Muscle of back (tissue), 11 donors: Measurements from ENCODE around the gene STPG1. TPM values are rescaled to one million over a fixed set of nuclear protein-coding genes. Genes with fewer than 3 reads are reported as not detected.

ENCODE experiments used
- DNase-seq, 3 donors: peaks; one replicate each; pipeline versions ENCODE4 v3.0.0 to v3.0.0-alpha.2; 2013
- polyA plus RNA-seq, 10 donors: library from polyadenylated mRNA; unstranded; fragments of 120-200 nt; gene quantifications; one replicate each; pipeline ENCODE4 v1.2.1, GENCODE V29; 2013; ENCODE audit not compliant: insufficient read length in 10 of 10

STPG1 gene
- polyA plus RNA-seq, 10 donors, result 0.94 to 2.4 (median 1.6) TPM

- DNase-seq, result no peak
These were observed 70.0 kb downstream of the STPG1 start for GRCh38 chr1:24343412-24344089.

GRCh38 chr1:24341260-24341659 lies 72.3 kb downstream of the STPG1 start:
- no peak for DNase-seq

GRCh38 chr1:24340770-24341169 lies 72.8 kb downstream of the STPG1 start:
- no peak for DNase-seq

- no peak for DNase-seq
These were observed 73.6 kb downstream of the STPG1 start for GRCh38 chr1:24339996-24340395.

GRCh38 chr1:24338447-24338846 lies 75.1 kb downstream of the STPG1 start:
- no peak for DNase-seq

- no peak for DNase-seq
These were observed 76.1 kb downstream of the STPG1 start for GRCh38 chr1:24337455-24337854.

- DNase-seq, result peak in 1 of 3 donors; percentile 50
These were observed 77.5 kb downstream of the STPG1 start for GRCh38 chr1:24336075-24336474.

- no peak for DNase-seq
These were observed 81.5 kb downstream of the STPG1 start for GRCh38 chr1:24331961-24332673.

GRCh38 chr1:24329797-24330543 lies 83.6 kb downstream of the STPG1 start:
- DNase-seq, result peak in 1 of 3 donors; percentile 35

- DNase-seq, result no peak
These were observed 84.3 kb downstream of the STPG1 start for GRCh38 chr1:24329331-24329730.

GRCh38 chr1:24327891-24328290 lies 85.7 kb downstream of the STPG1 start:
- no peak for DNase-seq

GRCh38 chr1:24327486-24327885 lies 86.1 kb downstream of the STPG1 start:
- DNase-seq, result no peak

GRCh38 chr1:24325587-24326449 lies 87.8 kb downstream of the STPG1 start:
- DNase-seq, result no peak

GRCh38 chr1:24324903-24325302 lies 88.7 kb downstream of the STPG1 start:
- DNase-seq, result no peak

GRCh38 chr1:24323281-24323680 lies 90.3 kb downstream of the STPG1 start:
- DNase-seq, result no peak

- DNase-seq, result peak in 2 of 3 donors; percentile 47 to 77
These were observed 91.0 kb downstream of the STPG1 start for GRCh38 chr1:24322470-24323177.

GRCh38 chr1:24321697-24322469 lies 91.7 kb downstream of the STPG1 start:
- peak in 2 of 3 donors; percentile 78 to 86 for DNase-seq

GRCh38 chr1:24321126-24321525 lies 92.5 kb downstream of the STPG1 start:
- DNase-seq, result no peak

- no peak for DNase-seq
These were observed 93.6 kb downstream of the STPG1 start for GRCh38 chr1:24319962-24320361.

GRCh38 chr1:24319312-24319863 lies 94.2 kb downstream of the STPG1 start, which contains the start of gene GRHL3:
Gene GRHL3 (plus strand): TSS chr1:24319357. CDS start chr1:24319552, 195 bp downstream.
- peak in 1 of 3 donors; percentile 26 for DNase-seq
